K562 (cell line): Measurements from ENCODE around the gene SLFNL1. TPM values are rescaled to one million over a fixed set of nuclear protein-coding genes. Genes with fewer than 3 reads are reported as not detected.

ENCODE experiments used
- ARID1B ChIP-seq: fragments of 450-650 bp; IDR thresholded peaks from 2 replicates; pipeline ENCODE4 v1.6.1; 2016; ENCODE audit warnings: antibody characterized with exemption, mild to moderate bottlenecking, inconsistent platforms
- EP300 ChIP-seq: IDR thresholded peaks from 2 replicates; pipeline ENCODE4 v1.6.1; 2012; ENCODE audit warnings: low read length, improper control_type of control experiment
- PHF8 ChIP-seq: fragments of 200-600 bp; sonication (generic); IDR thresholded peaks from 2 replicates; pipeline ENCODE4 v1.6.1; 2012; ENCODE audit warnings: mixed run types, mild to moderate bottlenecking, inconsistent platforms, low read length, moderate library complexity, borderline replicate concordance
- TCF3 ChIP-seq: sonication (generic); formaldehyde crosslinking; IDR thresholded peaks from 2 replicates; pipeline ENCODE4 v1.4.0; 2020; ENCODE audit warnings: mild to moderate bottlenecking, missing genetic modification reagents
- ZNF354B ChIP-seq: fragments of 250-450 bp; sonication (Bioruptor Pico); IDR thresholded peaks from 2 replicates; pipeline ENCODE4 v1.4.0; 2020
- ZNF699 ChIP-seq: fragments of 250-450 bp; sonication (Bioruptor Pico); IDR thresholded peaks from 2 replicates; pipeline ENCODE4 v1.8.0; 2021; ENCODE audit warnings: mild to moderate bottlenecking, moderate library complexity; ENCODE audit not compliant: insufficient replicate concordance
- polyA plus RNA-seq, 8 experiments: library from polyadenylated mRNA; depleted of rRNA in 4 of 8; stranded (reverse) in 5 of 8; unstranded in 3 of 8; fragments of >200 nt; fragmentation: Nextera tagmentation in 2 of 8; fragmentation: Illumina TruSeq in 1 of 8; extraction: Ambion mirVana in 2 of 8; extraction: Trizol in 1 of 8; gene quantifications; 2 replicates each; pipeline versions ENCODE4 v1.2.1 to v1.2.3, GENCODE V29; 2011 to 2014; ENCODE audit warnings: inconsistent platforms in 1 of 8, missing spikeins in 1 of 8
- total RNA-seq, 7 experiments: library from RNA; depleted of rRNA in 6 of 7; stranded (reverse); fragments of >200 nt in 6 of 7; fragmentation: Illumina TruSeq in 2 of 7; extraction: Trizol in 2 of 7; gene quantifications; 2 replicates each; pipeline versions ENCODE4 v1.2.1 to v1.2.3, GENCODE V29; 2011 to 2021; ENCODE audit warnings: low replicate concordance in 1 of 7
- TF ChIP-seq, protein P1 (sequence below): fragments of 250-450 bp; sonication (Bioruptor Pico); IDR thresholded peaks from 2 replicates; pipeline ENCODE4 v1.4.0; 2020
- TF ChIP-seq, protein P2 (sequence below): sonication (generic); formaldehyde crosslinking; IDR thresholded peaks from 2 replicates; pipeline ENCODE4 v1.8.0; 2022; ENCODE audit warnings: mild to moderate bottlenecking, missing genetic modification reagents
- TF ChIP-seq, protein P3 (sequence below): fragments of 250-450 bp; sonication (Bioruptor Pico); IDR thresholded peaks from 2 replicates; pipeline ENCODE4 v1.4.0; 2020; ENCODE audit warnings: mild to moderate bottlenecking, moderate library complexity
- TF ChIP-seq, protein P4 (sequence below), 2 experiments: fragments of 450-650 bp; conservative IDR thresholded peaks; 2 replicates each; pipeline ENCODE4 v1.6.1; 2017; ENCODE audit warnings: mild to moderate bottlenecking in 2 of 2, moderate library complexity in 2 of 2

Gene SLFNL1
- total and polyA plus RNA-seq, 9 of the 15 experiments (the other 6 are each of a cell fraction or from before 2014, with no cell fraction given) = 0.05 to 0.14 (median 0.06) TPM; not detected in 5

DNA sequence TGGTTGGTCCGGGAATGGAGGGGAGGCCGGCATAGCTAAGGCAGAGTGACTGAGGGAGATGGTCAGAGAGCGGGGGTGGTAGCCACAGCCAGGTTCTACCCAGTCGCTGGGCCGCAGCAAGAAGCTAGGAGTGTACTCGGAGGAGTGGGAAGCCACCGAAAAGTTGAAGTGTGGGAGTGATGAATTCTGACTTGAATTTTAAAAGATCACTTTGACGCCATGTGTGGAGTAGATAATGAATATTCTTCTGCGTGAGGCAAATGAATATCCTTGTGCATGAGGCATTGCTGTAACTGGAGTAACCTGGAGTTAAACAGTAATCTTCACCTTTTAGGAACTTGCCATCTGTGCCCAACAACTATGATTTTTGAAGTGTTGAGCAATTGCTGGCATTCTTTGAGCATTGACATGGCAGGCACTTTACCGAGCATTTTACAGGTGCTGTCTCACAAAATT, 35.2 kb downstream of the SLFNL1 start (continued):
- TF ChIP-seq, protein P1, sequence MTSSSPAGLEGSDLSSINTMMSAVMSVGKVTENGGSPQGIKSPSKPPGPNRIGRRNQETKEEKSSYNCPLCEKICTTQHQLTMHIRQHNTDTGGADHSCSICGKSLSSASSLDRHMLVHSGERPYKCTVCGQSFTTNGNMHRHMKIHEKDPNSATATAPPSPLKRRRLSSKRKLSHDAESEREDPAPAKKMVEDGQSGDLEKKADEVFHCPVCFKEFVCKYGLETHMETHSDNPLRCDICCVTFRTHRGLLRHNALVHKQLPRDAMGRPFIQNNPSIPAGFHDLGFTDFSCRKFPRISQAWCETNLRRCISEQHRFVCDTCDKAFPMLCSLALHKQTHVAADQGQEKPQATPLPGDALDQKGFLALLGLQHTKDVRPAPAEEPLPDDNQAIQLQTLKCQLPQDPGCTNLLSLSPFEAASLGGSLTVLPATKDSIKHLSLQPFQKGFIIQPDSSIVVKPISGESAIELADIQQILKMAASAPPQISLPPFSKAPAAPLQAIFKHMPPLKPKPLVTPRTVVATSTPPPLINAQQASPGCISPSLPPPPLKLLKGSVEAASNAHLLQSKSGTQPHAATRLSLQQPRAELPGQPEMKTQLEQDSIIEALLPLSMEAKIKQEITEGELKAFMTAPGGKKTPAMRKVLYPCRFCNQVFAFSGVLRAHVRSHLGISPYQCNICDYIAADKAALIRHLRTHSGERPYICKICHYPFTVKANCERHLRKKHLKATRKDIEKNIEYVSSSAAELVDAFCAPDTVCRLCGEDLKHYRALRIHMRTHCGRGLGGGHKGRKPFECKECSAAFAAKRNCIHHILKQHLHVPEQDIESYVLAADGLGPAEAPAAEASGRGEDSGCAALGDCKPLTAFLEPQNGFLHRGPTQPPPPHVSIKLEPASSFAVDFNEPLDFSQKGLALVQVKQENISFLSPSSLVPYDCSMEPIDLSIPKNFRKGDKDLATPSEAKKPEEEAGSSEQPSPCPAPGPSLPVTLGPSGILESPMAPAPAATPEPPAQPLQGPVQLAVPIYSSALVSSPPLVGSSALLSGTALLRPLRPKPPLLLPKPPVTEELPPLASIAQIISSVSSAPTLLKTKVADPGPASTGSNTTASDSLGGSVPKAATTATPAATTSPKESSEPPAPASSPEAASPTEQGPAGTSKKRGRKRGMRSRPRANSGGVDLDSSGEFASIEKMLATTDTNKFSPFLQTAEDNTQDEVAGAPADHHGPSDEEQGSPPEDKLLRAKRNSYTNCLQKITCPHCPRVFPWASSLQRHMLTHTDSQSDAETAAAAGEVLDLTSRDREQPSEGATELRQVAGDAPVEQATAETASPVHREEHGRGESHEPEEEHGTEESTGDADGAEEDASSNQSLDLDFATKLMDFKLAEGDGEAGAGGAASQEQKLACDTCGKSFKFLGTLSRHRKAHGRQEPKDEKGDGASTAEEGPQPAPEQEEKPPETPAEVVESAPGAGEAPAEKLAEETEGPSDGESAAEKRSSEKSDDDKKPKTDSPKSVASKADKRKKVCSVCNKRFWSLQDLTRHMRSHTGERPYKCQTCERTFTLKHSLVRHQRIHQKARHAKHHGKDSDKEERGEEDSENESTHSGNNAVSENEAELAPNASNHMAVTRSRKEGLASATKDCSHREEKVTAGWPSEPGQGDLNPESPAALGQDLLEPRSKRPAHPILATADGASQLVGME (CRISPR knock-in tag) = no peak
- no peak for TF ChIP-seq ZNF354B (CRISPR knock-in tag)
- no peak for TF ChIP-seq TCF3 (CRISPR knock-in tag)
- TF ChIP-seq PHF8 = no peak
- TF ChIP-seq, protein P2, sequence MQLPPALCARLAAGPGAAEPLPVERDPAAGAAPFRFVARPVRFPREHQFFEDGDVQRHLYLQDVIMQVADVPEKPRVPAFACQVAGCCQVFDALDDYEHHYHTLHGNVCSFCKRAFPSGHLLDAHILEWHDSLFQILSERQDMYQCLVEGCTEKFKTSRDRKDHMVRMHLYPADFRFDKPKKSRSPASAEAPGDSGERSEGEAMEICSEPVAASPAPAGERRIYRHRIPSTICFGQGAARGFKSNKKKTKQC (CRISPR knock-in tag) = no peak
- TF ChIP-seq, protein P3, sequence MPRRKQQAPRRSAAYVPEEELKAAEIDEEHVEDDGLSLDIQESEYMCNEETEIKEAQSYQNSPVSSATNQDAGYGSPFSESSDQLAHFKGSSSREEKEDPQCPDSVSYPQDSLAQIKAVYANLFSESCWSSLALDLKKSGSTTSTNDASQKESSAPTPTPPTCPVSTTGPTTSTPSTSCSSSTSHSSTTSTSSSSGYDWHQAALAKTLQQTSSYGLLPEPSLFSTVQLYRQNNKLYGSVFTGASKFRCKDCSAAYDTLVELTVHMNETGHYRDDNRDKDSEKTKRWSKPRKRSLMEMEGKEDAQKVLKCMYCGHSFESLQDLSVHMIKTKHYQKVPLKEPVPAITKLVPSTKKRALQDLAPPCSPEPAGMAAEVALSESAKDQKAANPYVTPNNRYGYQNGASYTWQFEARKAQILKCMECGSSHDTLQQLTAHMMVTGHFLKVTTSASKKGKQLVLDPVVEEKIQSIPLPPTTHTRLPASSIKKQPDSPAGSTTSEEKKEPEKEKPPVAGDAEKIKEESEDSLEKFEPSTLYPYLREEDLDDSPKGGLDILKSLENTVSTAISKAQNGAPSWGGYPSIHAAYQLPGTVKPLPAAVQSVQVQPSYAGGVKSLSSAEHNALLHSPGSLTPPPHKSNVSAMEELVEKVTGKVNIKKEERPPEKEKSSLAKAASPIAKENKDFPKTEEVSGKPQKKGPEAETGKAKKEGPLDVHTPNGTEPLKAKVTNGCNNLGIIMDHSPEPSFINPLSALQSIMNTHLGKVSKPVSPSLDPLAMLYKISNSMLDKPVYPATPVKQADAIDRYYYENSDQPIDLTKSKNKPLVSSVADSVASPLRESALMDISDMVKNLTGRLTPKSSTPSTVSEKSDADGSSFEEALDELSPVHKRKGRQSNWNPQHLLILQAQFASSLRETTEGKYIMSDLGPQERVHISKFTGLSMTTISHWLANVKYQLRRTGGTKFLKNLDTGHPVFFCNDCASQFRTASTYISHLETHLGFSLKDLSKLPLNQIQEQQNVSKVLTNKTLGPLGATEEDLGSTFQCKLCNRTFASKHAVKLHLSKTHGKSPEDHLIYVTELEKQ (CRISPR knock-in tag) = no peak
- TF ChIP-seq, protein P4, sequence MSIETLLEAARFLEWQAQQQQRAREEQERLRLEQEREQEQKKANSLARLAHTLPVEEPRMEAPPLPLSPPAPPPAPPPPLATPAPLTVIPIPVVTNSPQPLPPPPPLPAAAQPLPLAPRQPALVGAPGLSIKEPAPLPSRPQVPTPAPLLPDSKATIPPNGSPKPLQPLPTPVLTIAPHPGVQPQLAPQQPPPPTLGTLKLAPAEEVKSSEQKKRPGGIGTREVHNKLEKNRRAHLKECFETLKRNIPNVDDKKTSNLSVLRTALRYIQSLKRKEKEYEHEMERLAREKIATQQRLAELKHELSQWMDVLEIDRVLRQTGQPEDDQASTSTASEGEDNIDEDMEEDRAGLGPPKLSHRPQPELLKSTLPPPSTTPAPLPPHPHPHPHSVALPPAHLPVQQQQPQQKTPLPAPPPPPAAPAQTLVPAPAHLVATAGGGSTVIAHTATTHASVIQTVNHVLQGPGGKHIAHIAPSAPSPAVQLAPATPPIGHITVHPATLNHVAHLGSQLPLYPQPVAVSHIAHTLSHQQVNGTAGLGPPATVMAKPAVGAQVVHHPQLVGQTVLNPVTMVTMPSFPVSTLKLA (conservative IDR thresholded peaks at IDR 0.05) = no peak
- TF ChIP-seq ARID1B = no peak
- TF ChIP-seq EP300 = no peak
- no peak for TF ChIP-seq ZNF699 (CRISPR knock-in tag)
